GM12801 (cell line): Measurements from ENCODE around the gene TNFAIP8L2.

Experiments
- TF ChIP-seq, protein P1 (sequence below): IDR thresholded peaks from one replicate; pipeline ENCODE4 v1.5.1; 2011; ENCODE audit warnings: control low read depth; ENCODE audit not compliant: insufficient read length; ENCODE audit errors: extremely low read depth

Gene TNFAIP8L2

DNA sequence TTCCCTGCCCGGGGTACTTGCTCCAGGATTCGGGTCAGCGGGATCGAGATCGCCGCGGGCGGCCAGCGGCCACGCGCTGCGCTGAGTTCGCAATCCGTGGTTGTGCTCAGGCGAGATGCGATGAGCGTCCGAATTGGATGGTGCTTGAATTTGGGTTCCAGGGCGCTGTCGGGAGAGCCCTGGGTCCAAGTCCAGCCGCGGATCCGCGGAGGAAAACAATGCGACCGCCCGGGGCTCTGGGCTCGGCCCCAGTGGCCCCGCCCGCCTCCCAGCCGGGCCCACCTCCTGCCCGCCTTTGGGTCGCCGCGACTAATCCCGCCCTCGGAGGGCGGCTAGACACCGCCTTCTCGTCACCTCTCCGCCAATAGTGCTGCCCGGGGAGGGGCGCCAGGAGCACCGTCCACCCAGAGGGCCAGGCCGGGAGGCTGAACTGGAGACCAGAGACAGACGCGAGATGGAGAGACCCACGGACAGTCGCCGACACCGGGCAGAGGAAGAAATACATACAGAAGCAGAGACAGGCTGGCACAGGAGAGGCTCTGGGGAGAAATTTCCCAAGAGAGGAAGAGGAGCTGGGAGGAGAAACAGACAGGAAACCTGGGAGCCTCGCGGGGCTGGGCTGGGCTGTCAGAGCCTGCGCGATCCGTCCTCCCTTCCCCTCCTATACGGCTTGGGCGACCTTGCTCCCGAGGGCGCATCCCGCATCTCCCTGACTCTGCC is 9.9 kb upstream of the TNFAIP8L2 start, which contains the start of gene SEMA6C:
SEMA6C (minus strand) TSS at position 220 of the 720 bp plus-strand sequence. CDS start 4,010 bp downstream, outside the sequence.
- TF ChIP-seq, protein P1, sequence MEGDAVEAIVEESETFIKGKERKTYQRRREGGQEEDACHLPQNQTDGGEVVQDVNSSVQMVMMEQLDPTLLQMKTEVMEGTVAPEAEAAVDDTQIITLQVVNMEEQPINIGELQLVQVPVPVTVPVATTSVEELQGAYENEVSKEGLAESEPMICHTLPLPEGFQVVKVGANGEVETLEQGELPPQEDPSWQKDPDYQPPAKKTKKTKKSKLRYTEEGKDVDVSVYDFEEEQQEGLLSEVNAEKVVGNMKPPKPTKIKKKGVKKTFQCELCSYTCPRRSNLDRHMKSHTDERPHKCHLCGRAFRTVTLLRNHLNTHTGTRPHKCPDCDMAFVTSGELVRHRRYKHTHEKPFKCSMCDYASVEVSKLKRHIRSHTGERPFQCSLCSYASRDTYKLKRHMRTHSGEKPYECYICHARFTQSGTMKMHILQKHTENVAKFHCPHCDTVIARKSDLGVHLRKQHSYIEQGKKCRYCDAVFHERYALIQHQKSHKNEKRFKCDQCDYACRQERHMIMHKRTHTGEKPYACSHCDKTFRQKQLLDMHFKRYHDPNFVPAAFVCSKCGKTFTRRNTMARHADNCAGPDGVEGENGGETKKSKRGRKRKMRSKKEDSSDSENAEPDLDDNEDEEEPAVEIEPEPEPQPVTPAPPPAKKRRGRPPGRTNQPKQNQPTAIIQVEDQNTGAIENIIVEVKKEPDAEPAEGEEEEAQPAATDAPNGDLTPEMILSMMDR = no peak

DNA sequence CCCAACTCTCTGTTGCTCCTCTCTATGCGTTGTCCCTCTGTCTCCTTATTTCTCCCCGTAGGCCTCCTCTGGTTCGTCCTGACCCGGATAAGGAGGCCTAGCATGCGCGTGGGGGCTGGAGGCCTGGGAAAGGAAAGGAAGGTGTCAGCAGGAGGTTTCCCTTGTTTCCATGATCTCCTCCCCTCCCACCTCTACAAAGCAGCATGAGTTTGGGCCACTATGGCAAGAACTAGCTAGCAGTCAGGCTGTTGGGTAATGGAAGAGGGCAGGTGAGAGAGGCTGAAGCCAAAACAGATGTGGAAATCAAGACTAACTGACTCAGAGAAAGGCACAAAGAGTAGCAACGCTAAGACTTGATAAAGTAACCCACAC is 9.3 kb upstream of the TNFAIP8L2 start:
- TF ChIP-seq, protein P1 = no peak

DNA sequence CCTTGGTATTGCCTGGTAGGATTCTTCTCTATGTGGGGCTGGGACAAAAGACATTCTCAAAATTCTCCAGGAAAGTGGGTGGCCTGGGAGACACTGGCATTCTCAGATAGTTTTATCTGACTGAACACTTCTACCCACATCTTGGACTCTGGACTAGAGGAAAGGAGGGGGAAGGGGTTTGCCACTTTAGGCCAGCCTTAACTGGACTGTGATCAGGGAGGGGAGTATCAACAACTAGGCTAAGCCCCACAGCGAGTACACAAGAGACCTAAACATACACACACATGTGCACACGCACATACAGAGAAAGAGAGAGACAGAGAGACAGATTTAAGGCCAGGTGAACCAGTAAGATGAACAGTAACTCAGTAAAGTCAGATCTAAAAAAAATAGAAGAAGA is 8.8 kb upstream of the TNFAIP8L2 start:
- TF ChIP-seq, protein P1 = no peak

DNA sequence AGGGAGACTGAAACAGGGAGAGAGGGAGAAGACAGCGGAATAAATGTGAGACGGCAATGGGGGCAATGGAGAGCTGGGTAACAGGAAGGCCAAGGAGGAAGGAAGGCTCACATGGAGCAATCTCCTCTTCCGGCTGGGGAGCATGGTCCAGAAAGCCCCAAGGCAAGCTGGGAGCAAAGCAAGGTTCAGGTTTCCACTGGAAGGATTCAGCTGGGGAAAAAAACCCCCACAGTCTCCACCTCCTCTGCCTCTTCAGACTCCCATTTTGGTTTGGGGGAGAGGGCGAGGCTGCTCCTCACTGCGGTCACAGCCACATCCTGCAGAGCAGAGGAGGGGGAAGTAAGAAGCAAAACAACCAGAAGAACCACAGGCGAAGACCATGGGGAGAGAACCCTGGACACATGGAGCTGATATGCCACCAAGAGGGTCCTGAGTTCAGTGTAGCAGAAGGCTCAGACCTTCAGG is 650 bp downstream of the TNFAIP8L2 start:
- TF ChIP-seq, protein P1 = no peak

DNA sequence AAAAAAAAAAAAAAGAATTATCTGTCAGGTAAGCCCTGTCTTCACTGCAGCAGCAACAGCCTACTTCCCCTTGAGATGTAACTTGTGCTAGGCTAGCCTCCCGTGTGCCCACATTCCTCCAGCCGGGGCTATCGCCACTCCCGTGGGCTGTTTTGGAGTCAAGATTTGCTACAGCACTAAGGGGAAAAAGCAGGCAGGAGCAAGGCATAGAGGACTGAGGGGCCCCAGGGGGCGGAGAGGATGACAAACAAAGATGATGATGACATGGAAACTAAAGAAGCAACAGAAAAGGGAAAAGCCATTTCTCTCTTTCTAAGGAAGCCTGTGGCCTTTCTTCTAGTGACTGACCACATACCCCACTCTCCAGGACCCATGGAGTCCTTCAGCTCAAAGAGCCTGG is 1.9 kb downstream of the TNFAIP8L2 start:
- TF ChIP-seq, protein P1 = no peak

DNA sequence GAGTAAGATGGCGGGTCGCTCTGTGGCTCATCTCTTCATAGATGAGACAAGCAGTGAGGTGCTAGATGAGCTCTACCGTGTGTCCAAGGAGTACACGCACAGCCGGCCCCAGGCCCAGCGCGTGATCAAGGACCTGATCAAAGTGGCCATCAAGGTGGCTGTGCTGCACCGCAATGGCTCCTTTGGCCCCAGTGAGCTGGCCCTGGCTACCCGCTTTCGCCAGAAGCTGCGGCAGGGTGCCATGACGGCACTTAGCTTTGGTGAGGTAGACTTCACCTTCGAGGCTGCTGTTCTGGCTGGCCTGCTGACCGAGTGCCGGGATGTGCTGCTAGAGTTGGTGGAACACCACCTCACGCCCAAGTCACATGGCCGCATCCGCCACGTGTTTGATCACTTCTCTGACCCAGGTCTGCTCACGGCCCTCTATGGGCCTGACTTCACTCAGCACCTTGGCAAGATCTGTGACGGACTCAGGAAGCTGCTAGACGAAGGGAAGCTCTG is 2.4 kb downstream of the TNFAIP8L2 start:
- TF ChIP-seq, protein P1 = no peak

DNA sequence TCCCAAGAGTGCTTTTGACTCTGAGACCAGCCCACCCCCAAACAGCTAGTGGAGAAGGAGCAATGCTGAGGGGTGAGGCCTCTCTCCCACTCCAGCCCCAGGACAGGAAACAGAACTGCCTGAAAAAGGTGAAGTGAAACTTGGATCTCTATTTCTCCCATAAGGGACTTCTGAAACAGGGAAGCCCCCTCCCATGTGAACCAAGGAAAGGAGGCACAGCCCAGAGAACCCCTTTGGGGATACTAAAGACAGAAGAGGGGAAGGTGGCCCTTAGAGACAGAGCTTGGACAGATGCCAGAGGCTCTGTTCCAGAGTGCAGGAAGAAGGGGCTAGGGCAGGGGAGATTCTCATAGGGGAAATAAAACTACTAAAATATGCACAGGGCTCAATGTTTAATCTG is 2.9 kb downstream of the TNFAIP8L2 start:
- TF ChIP-seq, protein P1 = no peak
